Astrocyte (in vitro differentiated cells and primary cell): Measurements from ENCODE around the gene MYT1.

Source experiments
- CTCF ChIP-seq: IDR thresholded peaks from 2 replicates; pipeline ENCODE4 v1.5.1; 2011; ENCODE audit warnings: low read depth, mild to moderate bottlenecking, inconsistent platforms, low read length, moderate library complexity; ENCODE audit not compliant: insufficient read depth
- EZH2 ChIP-seq: IDR thresholded peaks from 2 replicates; pipeline ENCODE4 v1.6.1; 2012; ENCODE audit warnings: mild to moderate bottlenecking, low read length, inconsistent platforms; ENCODE audit not compliant: insufficient read depth

- TF ChIP-seq CTCF (no peak), EZH2 (no peak)
These were observed 63.9 kb downstream of the MYT1 start for GRCh38 chr20:64228086-64228653.
